Measurements from ENCODE around the gene ZNF221. TPM values are rescaled to one million over a fixed set of nuclear protein-coding genes. Genes with fewer than 3 reads are reported as not detected.

ZNF221 gene
- 1 to 10 TPM in 1 of 2 donors, under 1 TPM in 1; 0.42 to 1.2 TPM for polyA plus RNA-seq

DNA sequence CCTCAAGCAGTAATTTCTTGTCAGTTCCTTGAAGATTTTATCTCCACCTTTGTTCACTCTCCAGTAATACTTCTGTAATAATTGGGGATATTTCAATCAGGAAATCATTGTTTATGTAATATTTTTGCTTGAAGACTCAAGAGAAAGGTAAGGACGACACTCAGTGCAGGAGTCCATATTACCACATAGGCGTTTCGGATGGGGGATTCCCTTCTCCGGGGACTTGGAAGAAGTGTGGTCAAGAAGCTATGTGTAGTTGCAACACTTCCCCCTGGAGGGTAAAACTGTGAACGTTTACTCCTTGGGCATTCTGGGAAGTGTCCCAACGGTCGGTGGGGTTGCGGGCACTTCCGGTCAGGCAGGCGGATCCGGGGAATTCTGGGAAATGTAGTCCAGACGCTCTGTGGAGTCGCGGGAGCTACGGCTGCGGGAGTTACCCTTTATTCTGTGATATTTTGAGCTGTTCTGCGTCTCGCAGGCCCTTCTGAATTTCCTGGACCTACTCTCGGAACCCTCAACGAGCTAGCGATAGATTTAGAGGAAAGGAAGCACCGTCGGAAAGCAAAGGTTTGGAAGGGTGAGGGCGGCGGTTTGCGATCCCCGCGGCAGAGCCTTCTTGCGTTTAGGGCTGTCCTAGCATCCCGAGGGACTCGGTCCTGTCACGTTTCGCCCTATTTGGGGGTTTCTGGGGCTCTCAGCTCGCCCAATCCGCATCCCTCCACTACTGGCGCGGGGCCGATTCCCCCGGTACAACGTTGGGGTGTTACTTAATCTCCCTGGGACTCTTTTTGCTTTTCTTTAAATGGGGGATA lies at the start of gene ZNF221:
ZNF221 (plus strand) TSS at position 395 of the 812 bp plus-strand sequence. CDS start 11,499 bp downstream, outside the sequence.
- Histone ChIP-seq H3K4me1 (ENCODE audit: control insufficient read depth in 2 of 2, insufficient read depth in 2 of 2, low read length in 1 of 2) (no peaks in the 10 kb centered on the region), H3K27me3 (ENCODE audit: control insufficient read depth in 1 of 2, insufficient read depth in 2 of 2, low read length in 2 of 2) (no peaks in the 10 kb centered on the region), H3K4me3 (ENCODE audit: low read depth in 1 of 2, low read length in 2 of 2) (peak within 1 kb of the TSS; percentile 68 to 97), H3K27ac (ENCODE audit: low read depth in 2 of 2, low read length in 1 of 2) (peak within 1 kb of the TSS; percentile 49 to 82), H3K9me3 (ENCODE audit: control insufficient read depth in 2 of 2, insufficient read depth in 1 of 2, low read depth in 1 of 2, low read length in 1 of 2) (peaks cover 0 to 10% of the 10 kb centered on the region in 2 donors), H3K36me3 (ENCODE audit: control insufficient read depth in 2 of 2, insufficient read depth in 2 of 2, low read length in 1 of 2) (no peaks in the 10 kb centered on the region)
- WGBS, 2 donors: 1% methylated on average over 40 of the region's 40 CpGs

DNA sequence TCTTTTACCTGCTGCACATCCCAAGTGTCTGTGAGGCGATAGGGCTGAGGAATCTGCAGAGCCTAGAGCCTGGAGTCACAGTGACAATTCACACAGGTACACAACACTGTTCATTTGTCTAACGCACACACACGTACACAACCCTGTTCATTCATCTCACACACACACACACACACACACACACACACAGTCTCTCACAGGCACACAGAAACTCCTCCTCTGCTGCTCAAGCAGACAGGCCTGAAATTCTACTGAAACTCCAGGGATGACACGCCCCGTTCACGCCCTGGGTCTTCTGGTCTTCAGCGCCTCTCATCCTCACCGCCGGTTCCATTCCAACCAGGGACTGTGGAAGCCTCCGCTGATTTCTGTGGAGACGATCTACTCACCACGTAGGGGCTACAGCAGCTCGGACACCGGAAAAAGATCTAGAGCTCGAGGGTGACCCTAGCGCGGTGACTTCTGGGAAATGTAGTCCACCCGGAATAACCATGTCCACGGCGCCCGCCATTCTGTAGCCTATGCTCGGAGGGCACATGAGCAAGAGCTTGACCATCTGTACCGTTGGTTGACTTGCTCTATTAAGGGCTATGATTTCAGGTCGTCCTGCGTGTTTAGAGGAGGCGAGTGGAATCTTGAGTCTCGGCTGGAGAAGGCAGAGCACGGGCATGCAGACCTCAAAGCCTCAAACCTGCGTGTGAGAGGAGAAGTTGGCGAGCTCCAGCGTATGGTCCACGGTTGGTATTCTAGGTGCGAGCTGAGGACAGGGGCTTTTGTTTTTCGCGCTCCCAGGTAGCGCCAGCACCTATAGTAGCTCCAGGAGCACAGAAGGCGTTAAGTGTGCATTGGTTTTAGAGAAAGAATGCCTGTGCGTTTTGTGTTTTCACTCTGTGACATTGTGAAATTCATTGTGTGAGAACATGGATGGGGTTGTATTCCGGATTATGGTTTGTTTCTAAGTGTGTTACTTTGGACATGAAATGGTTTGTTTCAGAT lies 49.3 kb upstream of the ZNF221 start:
- peak overlapping the region; percentile 65 to 73 for H3K4me3 ChIP-seq (ENCODE audit: low read depth in 1 of 2, low read length in 2 of 2)
- H3K4me1 ChIP-seq (ENCODE audit: control insufficient read depth in 2 of 2, insufficient read depth in 2 of 2, low read length in 1 of 2): peaks cover 0 to 3% of the 10 kb centered on the region in 2 donors
- H3K27ac ChIP-seq (ENCODE audit: low read depth in 2 of 2, low read length in 1 of 2): peak overlapping the region; percentile 50 to 72
- peaks cover 8 to 9% of the 10 kb centered on the region in 2 donors for H3K9me3 ChIP-seq (ENCODE audit: control insufficient read depth in 2 of 2, insufficient read depth in 1 of 2, low read depth in 1 of 2, low read length in 1 of 2)
- H3K27me3 ChIP-seq (ENCODE audit: control insufficient read depth in 1 of 2, insufficient read depth in 2 of 2, low read length in 2 of 2): no peaks in the 10 kb centered on the region
- 13 to 18% methylated on average over 39 of the region's 39 CpGs for WGBS, 2 donors
- no peaks in the 10 kb centered on the region for H3K36me3 ChIP-seq (ENCODE audit: control insufficient read depth in 2 of 2, insufficient read depth in 2 of 2, low read length in 1 of 2)

DNA sequence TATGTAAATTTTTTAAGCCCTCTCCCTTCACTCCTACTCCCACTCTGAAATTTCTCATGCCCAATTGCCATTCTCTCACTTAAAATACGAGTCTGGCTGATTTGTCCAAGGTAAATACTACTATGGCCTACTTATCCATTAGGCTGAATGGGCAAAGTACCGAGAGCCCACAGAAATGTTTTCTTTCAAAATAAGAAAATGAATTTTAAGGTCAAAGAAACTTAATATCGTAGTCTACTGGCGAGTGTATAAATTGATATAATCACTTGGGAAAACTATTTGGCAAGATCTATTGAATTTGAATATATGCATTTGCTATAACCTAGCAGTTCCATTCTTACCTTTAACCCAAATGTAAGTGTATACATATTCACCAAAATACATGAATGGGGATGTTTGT lies 48.6 kb upstream of the ZNF221 start:
- Histone ChIP-seq H3K4me3 (ENCODE audit: low read depth in 1 of 2, low read length in 2 of 2) (peak overlapping the region in 1 of 2 donors; percentile 73), H3K9me3 (ENCODE audit: control insufficient read depth in 2 of 2, insufficient read depth in 1 of 2, low read depth in 1 of 2, low read length in 1 of 2) (peaks cover 6 to 9% of the 10 kb centered on the region in 2 donors), H3K27ac (ENCODE audit: low read depth in 2 of 2, low read length in 1 of 2) (no peak overlapping the region), H3K4me1 (ENCODE audit: control insufficient read depth in 2 of 2, insufficient read depth in 2 of 2, low read length in 1 of 2) (peaks cover 0 to 3% of the 10 kb centered on the region in 2 donors), H3K36me3 (ENCODE audit: control insufficient read depth in 2 of 2, insufficient read depth in 2 of 2, low read length in 1 of 2) (no peaks in the 10 kb centered on the region), H3K27me3 (ENCODE audit: control insufficient read depth in 1 of 2, insufficient read depth in 2 of 2, low read length in 2 of 2) (no peaks in the 10 kb centered on the region)
- WGBS, 2 donors: 94% methylated on average over 4 of the region's 4 CpGs

DNA sequence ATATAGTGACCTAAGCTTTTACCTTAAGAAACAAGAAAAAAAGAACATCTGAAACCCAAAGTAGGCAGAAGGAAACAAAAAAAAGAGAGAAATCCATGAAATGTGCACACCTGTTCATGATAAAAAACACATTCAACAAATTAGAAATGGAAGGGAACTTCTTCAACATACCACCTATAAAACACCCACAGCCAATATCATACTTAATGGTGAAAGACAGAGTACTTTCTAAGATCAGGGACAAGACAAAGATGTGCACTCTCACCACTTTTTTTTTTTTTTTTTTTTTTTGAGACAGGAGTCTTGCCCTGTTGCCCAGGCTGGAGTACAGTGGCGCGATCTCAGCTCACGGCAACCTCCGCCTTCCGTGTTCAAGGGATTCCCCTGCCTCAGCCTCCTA lies 45.1 kb upstream of the ZNF221 start:
- H3K36me3 ChIP-seq (ENCODE audit: control insufficient read depth in 2 of 2, insufficient read depth in 2 of 2, low read length in 1 of 2): no peaks in the 10 kb centered on the region
- H3K9me3 ChIP-seq (ENCODE audit: control insufficient read depth in 2 of 2, insufficient read depth in 1 of 2, low read depth in 1 of 2, low read length in 1 of 2): peaks cover 9 to 15% of the 10 kb centered on the region in 2 donors
- peaks cover 0 to 3% of the 10 kb centered on the region in 2 donors for H3K4me1 ChIP-seq (ENCODE audit: control insufficient read depth in 2 of 2, insufficient read depth in 2 of 2, low read length in 1 of 2)
- WGBS, 2 donors: 97 to 100% methylated on average over 5 of the region's 5 CpGs
- H3K4me3 ChIP-seq (ENCODE audit: low read depth in 1 of 2, low read length in 2 of 2): no peak overlapping the region
- no peaks in the 10 kb centered on the region for H3K27me3 ChIP-seq (ENCODE audit: control insufficient read depth in 1 of 2, insufficient read depth in 2 of 2, low read length in 2 of 2)
- H3K27ac ChIP-seq (ENCODE audit: low read depth in 2 of 2, low read length in 1 of 2): no peak overlapping the region

DNA sequence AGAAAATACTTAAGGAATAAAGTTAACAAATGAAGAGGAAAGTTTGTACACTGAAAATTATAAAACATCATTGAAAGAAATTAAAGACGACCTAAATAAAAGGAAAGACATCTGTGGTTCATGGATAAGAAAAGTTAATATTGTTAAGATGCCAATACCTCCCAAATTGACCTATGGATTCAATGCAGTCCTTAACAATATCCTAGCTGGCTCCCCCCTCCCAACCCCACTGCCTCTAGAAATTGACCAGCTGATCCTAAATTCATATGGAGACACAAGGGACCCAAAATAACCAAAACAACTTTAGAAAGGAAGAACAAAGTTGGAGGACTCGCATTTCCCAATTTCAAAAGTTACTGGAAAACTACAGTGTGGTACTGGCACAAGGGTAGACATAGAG lies 44.3 kb upstream of the ZNF221 start:
- H3K9me3 ChIP-seq (ENCODE audit: control insufficient read depth in 2 of 2, insufficient read depth in 1 of 2, low read depth in 1 of 2, low read length in 1 of 2): peaks cover 9 to 14% of the 10 kb centered on the region in 2 donors

DNA sequence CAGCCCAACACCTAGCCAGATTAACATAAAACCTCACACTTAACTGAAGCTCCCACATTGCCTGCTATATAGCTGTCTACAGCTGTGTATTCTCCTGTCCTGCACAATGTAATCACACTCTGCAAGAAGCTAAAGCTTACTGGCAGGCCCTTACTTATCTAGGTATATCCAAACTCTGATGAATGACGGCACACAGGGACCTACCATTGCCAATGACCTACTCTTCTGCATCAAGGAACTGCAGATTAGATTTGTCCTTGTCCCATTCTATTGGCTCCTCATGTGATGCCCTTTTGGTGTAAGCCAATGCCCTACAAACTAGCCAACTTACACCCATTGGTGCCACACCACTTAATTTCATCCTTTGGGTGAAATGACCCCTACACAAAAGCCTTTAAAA lies 42.4 kb upstream of the ZNF221 start:
- H3K4me3 ChIP-seq (ENCODE audit: low read depth in 1 of 2, low read length in 2 of 2): no peak overlapping the region
- H3K27me3 ChIP-seq (ENCODE audit: control insufficient read depth in 1 of 2, insufficient read depth in 2 of 2, low read length in 2 of 2): no peaks in the 10 kb centered on the region
- H3K9me3 ChIP-seq (ENCODE audit: control insufficient read depth in 2 of 2, insufficient read depth in 1 of 2, low read depth in 1 of 2, low read length in 1 of 2): peaks cover 10 to 13% of the 10 kb centered on the region in 2 donors
- peaks cover under 1 to 4% of the 10 kb centered on the region in 2 donors for H3K36me3 ChIP-seq (ENCODE audit: control insufficient read depth in 2 of 2, insufficient read depth in 2 of 2, low read length in 1 of 2)
- no peak overlapping the region for H3K27ac ChIP-seq (ENCODE audit: low read depth in 2 of 2, low read length in 1 of 2)
- H3K4me1 ChIP-seq (ENCODE audit: control insufficient read depth in 2 of 2, insufficient read depth in 2 of 2, low read length in 1 of 2): no peaks in the 10 kb centered on the region
- 91 to 93% methylated on average over 1 of the region's 1 CpG for WGBS, 2 donors

More for the DNA sequence above, 44.3 kb upstream of the ZNF221 start:
- H3K27me3 ChIP-seq (ENCODE audit: control insufficient read depth in 1 of 2, insufficient read depth in 2 of 2, low read length in 2 of 2): no peaks in the 10 kb centered on the region
- no peak overlapping the region for H3K4me3 ChIP-seq (ENCODE audit: low read depth in 1 of 2, low read length in 2 of 2)
- H3K4me1 ChIP-seq (ENCODE audit: control insufficient read depth in 2 of 2, insufficient read depth in 2 of 2, low read length in 1 of 2): peaks cover 0 to 3% of the 10 kb centered on the region in 2 donors
- no peaks in the 10 kb centered on the region for H3K36me3 ChIP-seq (ENCODE audit: control insufficient read depth in 2 of 2, insufficient read depth in 2 of 2, low read length in 1 of 2)
- H3K27ac ChIP-seq (ENCODE audit: low read depth in 2 of 2, low read length in 1 of 2): no peak overlapping the region
- 92 to 95% methylated on average over 2 of the region's 2 CpGs for WGBS, 2 donors

DNA sequence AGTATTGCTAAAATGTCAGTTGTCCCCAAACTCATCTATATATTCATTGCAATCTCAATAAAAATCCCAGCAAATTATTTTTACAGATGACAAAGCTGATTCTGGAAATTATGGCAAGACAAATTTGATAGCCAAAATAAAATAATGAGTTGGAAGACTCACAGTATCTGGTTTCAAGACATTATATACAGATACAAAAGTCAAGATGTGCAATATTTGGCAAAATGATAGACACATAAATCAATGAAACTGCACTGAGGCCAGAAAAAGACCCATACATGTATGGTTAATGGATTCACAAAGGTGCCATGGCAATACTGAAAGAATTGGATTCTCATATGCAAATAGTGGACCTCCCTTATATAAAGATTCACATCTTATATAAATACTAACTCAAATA lies 40.1 kb upstream of the ZNF221 start:
- no peaks in the 10 kb centered on the region for H3K4me1 ChIP-seq (ENCODE audit: control insufficient read depth in 2 of 2, insufficient read depth in 2 of 2, low read length in 1 of 2)
- peaks cover 20 to 23% of the 10 kb centered on the region in 2 donors for H3K36me3 ChIP-seq (ENCODE audit: control insufficient read depth in 2 of 2, insufficient read depth in 2 of 2, low read length in 1 of 2)
- H3K4me3 ChIP-seq (ENCODE audit: low read depth in 1 of 2, low read length in 2 of 2): no peak overlapping the region
- H3K27me3 ChIP-seq (ENCODE audit: control insufficient read depth in 1 of 2, insufficient read depth in 2 of 2, low read length in 2 of 2): no peaks in the 10 kb centered on the region
- H3K9me3 ChIP-seq (ENCODE audit: control insufficient read depth in 2 of 2, insufficient read depth in 1 of 2, low read depth in 1 of 2, low read length in 1 of 2): peaks cover 20 to 28% of the 10 kb centered on the region in 2 donors
- H3K27ac ChIP-seq (ENCODE audit: low read depth in 2 of 2, low read length in 1 of 2): no peak overlapping the region

DNA sequence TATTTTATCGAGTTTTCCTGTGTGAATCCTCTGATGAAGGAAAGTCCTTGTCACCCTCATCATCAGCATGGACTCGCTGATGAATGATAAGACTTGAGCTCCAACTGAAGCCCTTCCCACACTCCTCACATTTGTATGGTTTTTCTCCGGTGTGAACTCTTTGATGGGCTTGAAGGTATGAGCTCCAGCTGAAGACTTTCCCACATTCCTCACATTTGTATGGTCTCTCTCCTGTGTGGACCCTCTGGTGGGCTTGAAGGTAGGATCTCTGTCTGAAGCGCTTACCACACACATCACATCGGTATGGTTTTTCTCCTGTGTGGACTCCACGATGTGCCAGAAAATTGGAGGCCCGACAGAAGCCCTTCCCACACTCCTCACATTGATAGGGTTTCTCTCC lies 37.6 kb upstream of the ZNF221 start:
- Histone ChIP-seq H3K9me3 (ENCODE audit: control insufficient read depth in 2 of 2, insufficient read depth in 1 of 2, low read depth in 1 of 2, low read length in 1 of 2) (peaks cover 18 to 36% of the 10 kb centered on the region in 2 donors), H3K4me1 (ENCODE audit: control insufficient read depth in 2 of 2, insufficient read depth in 2 of 2, low read length in 1 of 2) (no peaks in the 10 kb centered on the region), H3K36me3 (ENCODE audit: control insufficient read depth in 2 of 2, insufficient read depth in 2 of 2, low read length in 1 of 2) (peaks cover 27 to 28% of the 10 kb centered on the region in 2 donors), H3K27ac (ENCODE audit: low read depth in 2 of 2, low read length in 1 of 2) (no peak overlapping the region), H3K27me3 (ENCODE audit: control insufficient read depth in 1 of 2, insufficient read depth in 2 of 2, low read length in 2 of 2) (no peaks in the 10 kb centered on the region), H3K4me3 (ENCODE audit: low read depth in 1 of 2, low read length in 2 of 2) (no peak overlapping the region)
- WGBS, 2 donors: 98% methylated on average over 7 of the region's 7 CpGs

DNA sequence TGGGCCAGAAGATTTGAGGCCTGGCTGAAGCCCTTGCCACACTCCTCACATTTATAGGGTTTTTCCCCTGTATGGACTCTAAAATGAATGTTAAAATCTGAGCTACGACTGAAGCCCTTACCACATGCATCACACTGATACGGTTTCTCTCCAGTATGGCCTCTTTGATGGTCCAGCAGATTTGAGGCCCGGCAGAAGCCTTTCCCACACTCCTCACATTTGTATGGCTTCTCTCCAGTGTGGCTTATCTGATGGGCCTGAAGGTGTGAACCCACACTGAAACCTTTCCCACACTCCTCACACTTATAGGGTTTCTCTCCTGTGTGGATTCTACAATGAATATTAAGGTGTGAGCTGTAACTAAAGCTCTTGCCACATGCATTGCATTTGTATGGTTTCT lies 37.0 kb upstream of the ZNF221 start:
- H3K4me3 ChIP-seq (ENCODE audit: low read depth in 1 of 2, low read length in 2 of 2): no peak overlapping the region
- H3K27ac ChIP-seq (ENCODE audit: low read depth in 2 of 2, low read length in 1 of 2): no peak overlapping the region
- peaks cover 32 to 34% of the 10 kb centered on the region in 2 donors for H3K36me3 ChIP-seq (ENCODE audit: control insufficient read depth in 2 of 2, insufficient read depth in 2 of 2, low read length in 1 of 2)
- 67 to 97% methylated on average over 3 of the region's 3 CpGs for WGBS, 2 donors
- no peaks in the 10 kb centered on the region for H3K4me1 ChIP-seq (ENCODE audit: control insufficient read depth in 2 of 2, insufficient read depth in 2 of 2, low read length in 1 of 2)
- no peaks in the 10 kb centered on the region for H3K27me3 ChIP-seq (ENCODE audit: control insufficient read depth in 1 of 2, insufficient read depth in 2 of 2, low read length in 2 of 2)
- peaks cover 18 to 30% of the 10 kb centered on the region in 2 donors for H3K9me3 ChIP-seq (ENCODE audit: control insufficient read depth in 2 of 2, insufficient read depth in 1 of 2, low read depth in 1 of 2, low read length in 1 of 2)

All from esophagus (tissue), 2 donors.